WTC11 (cell line): ENCODE measurements around the gene P3H2. TPM values are rescaled to one million over a fixed set of nuclear protein-coding genes. Genes with fewer than 3 reads are reported as not detected.

Source experiments
- ATAC-seq: fragments of 200-7000 bp; cut with Tn5 transposase; 2 replicates; pipeline ENCODE4 v1.10.0; 2021; ENCODE audit warnings: mild to moderate bottlenecking, moderate library complexity
- CTCF ChIA-PET: fragments of 300-600 bp; sonication (Branson Sonifier 250); formaldehyde crosslinking; loops from one replicate; lab custom pipeline; 2021; ENCODE audit warnings: antibody characterized with exemption; lab: Charles Lee
- POLR2A ChIA-PET: fragments of 350-600 bp; sonication (Branson Sonifier 250); formaldehyde crosslinking; loops from one replicate; lab custom pipeline; 2021; ENCODE audit warnings: antibody characterized with exemption; lab: Charles Lee
- DNase-seq: peaks from one replicate; pipeline ENCODE4 v3.0.0; 2021; ENCODE audit warnings: low spot score
- H3K27ac Mint-ChIP-seq: 2 replicates; pipeline ENCODE4 v1.8.0; 2021; ENCODE audit warnings: mixed read lengths
- H3K27me3 Mint-ChIP-seq: 2 replicates; pipeline ENCODE4 v1.8.0; 2021; ENCODE audit warnings: low read depth, mild to moderate bottlenecking, moderate library complexity, mixed read lengths
- H3K36me3 Mint-ChIP-seq: 2 replicates; pipeline ENCODE4 v1.8.0; 2021; ENCODE audit warnings: mixed read lengths
- H3K4me1 Mint-ChIP-seq: 2 replicates; pipeline ENCODE4 v1.8.0; 2022; ENCODE audit warnings: mixed read lengths
- H3K4me3 Mint-ChIP-seq: 2 replicates; pipeline ENCODE4 v1.8.0; 2021; ENCODE audit warnings: mild to moderate bottlenecking, moderate library complexity, mixed read lengths
- H3K9me3 Mint-ChIP-seq: 2 replicates; pipeline ENCODE4 v1.8.0; 2021; ENCODE audit warnings: mixed read lengths
- CREB1 ChIP-seq: sonication (generic); formaldehyde crosslinking; IDR thresholded peaks from 2 replicates; pipeline ENCODE4 v1.8.0; 2023; ENCODE audit warnings: mild to moderate bottlenecking, missing genetic modification reagents
- FOXP1 ChIP-seq: sonication (generic); formaldehyde crosslinking; IDR thresholded peaks from 2 replicates; pipeline ENCODE4 v1.8.0; 2022; ENCODE audit warnings: missing genetic modification reagents, mild to moderate bottlenecking, moderate library complexity, borderline replicate concordance
- IRF2 ChIP-seq: sonication (generic); formaldehyde crosslinking; IDR thresholded peaks from 2 replicates; pipeline ENCODE4 v1.8.0; 2022; ENCODE audit warnings: low read depth, missing genetic modification reagents, borderline replicate concordance
- MXD4 ChIP-seq: fragments of 250-450 bp; sonication (Bioruptor Pico); IDR thresholded peaks from 2 replicates; pipeline ENCODE4 v1.8.0; 2021; ENCODE audit warnings: mild to moderate bottlenecking, moderate library complexity, borderline replicate concordance
- PRRX2 ChIP-seq: fragments of 250-450 bp; sonication (Bioruptor Pico); IDR thresholded peaks from 2 replicates; pipeline ENCODE4 v1.8.0; 2021; ENCODE audit warnings: mild to moderate bottlenecking
- TEAD1 ChIP-seq: sonication (generic); formaldehyde crosslinking; IDR thresholded peaks from 2 replicates; pipeline ENCODE4 v1.8.0; 2022; ENCODE audit warnings: mild to moderate bottlenecking, missing genetic modification reagents
- ZBTB21 ChIP-seq: sonication (generic); formaldehyde crosslinking; IDR thresholded peaks from 2 replicates; pipeline ENCODE4 v1.8.1; 2023; ENCODE audit warnings: mild to moderate bottlenecking, missing genetic modification reagents, borderline replicate concordance
- ZNF138 ChIP-seq: sonication (generic); formaldehyde crosslinking; conservative IDR thresholded peaks from 2 replicates; pipeline ENCODE4 v1.8.1; 2022; ENCODE audit warnings: mild to moderate bottlenecking, moderate library complexity, missing genetic modification reagents
- ZNF219 ChIP-seq: sonication (generic); formaldehyde crosslinking; IDR thresholded peaks from 2 replicates; pipeline ENCODE4 v1.8.0; 2023; ENCODE audit warnings: missing genetic modification reagents, mild to moderate bottlenecking, borderline replicate concordance
- ZNF396 ChIP-seq: fragments of 250-450 bp; sonication (Bioruptor Pico); IDR thresholded peaks from 2 replicates; pipeline ENCODE4 v1.8.0; 2021; ENCODE audit warnings: mild to moderate bottlenecking, moderate library complexity, borderline replicate concordance
- total RNA-seq: library from RNA; stranded (reverse); gene quantifications from 3 replicates; pipeline ENCODE4 v1.2.3, GENCODE V29; 2021
- TF ChIP-seq, protein P1 (sequence below): sonication (generic); formaldehyde crosslinking; IDR thresholded peaks from 2 replicates; pipeline ENCODE4 v1.8.1; 2023; ENCODE audit warnings: mild to moderate bottlenecking, moderate library complexity, missing genetic modification reagents
- TF ChIP-seq, protein P2 (sequence below): sonication (generic); formaldehyde crosslinking; IDR thresholded peaks from 2 replicates; pipeline ENCODE4 v1.8.1; 2022; ENCODE audit warnings: low read depth, missing genetic modification reagents, borderline replicate concordance
- TF ChIP-seq, protein P3 (sequence below): sonication (generic); formaldehyde crosslinking; IDR thresholded peaks from 2 replicates; pipeline ENCODE4 v1.8.1; 2022; ENCODE audit warnings: low read depth, mild to moderate bottlenecking, moderate library complexity, missing genetic modification reagents, borderline replicate concordance
- TF ChIP-seq, protein P4 (sequence below): sonication (generic); formaldehyde crosslinking; IDR thresholded peaks from 2 replicates; pipeline ENCODE4 v1.8.1; 2023; ENCODE audit warnings: mild to moderate bottlenecking, missing genetic modification reagents, borderline replicate concordance
- TF ChIP-seq, protein P5 (sequence below): sonication (generic); formaldehyde crosslinking; IDR thresholded peaks from 2 replicates; pipeline ENCODE4 v1.8.1; 2023; ENCODE audit warnings: mild to moderate bottlenecking, missing genetic modification reagents, moderate library complexity
- TF ChIP-seq, protein P6 (sequence below): sonication (generic); formaldehyde crosslinking; IDR thresholded peaks from 2 replicates; pipeline ENCODE4 v1.8.0; 2022; ENCODE audit warnings: missing genetic modification reagents

Gene P3H2
- total RNA-seq, 1 experiment from 2014 or later = 29.4 TPM

DNA sequence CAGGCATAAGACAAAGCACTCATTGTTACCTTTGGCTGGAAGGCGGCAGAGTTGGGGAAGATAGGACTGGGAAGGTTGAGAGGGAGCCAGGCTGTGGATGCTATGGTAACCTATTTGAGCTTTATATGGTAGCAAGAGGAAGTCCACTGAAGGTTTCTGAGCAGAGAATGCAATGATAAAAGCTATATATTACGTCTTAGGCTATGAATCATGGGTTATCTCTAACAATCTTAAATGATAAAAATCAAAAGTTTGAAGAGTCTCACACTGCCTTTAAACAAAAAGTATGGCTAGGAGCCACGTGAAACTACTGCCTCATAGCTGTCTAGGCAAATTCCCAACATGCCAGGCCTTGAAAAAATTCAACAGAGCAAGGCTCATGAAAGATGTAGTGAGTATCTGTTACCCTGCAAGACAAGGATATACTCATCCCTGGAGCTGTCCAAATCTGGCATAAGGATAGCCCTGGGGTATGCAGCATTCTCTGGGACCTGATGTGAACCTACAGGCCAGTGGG, 4.1 kb downstream of the P3H2 start:
- CTCF ChIA-PET = interaction anchor here (0.5 to 1.3 kb wide), 3 partner anchors 83 to 450 kb away, joined by 4 to 6 read pairs (median 4); no protein-coding TSS in a partner anchor
- H3K4me1 Mint-ChIP-seq = peaks cover 54% of the 10 kb centered on the region

DNA sequence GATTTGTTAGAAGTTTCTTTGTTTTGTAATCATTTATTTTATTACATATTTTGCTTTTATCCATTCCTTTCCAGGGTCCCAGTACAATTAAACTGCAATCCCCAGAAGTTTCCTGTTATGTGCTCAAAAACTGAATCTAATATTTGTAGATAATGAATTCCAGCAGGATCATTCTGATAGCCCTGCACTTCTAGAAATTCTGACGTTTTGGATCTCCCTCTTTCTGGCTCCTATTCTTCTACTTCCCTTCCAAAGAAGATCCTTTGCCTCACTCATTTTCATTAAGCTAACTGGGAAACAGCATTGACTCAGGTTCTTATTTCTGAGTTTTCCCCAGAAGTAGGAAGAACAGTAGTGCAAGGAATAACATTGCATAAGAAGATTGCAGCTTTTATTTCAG, 9.9 kb downstream of the P3H2 start:
- Mint-ChIP-seq H3K9me3 (no peaks in the 10 kb centered on the region), H3K27ac (no peak overlapping the region; the same call in 1 of the 2 replicates), H3K27me3 (no peaks in the 10 kb centered on the region)

More for the DNA sequence above, 4.1 kb downstream of the P3H2 start:
- POLR2A ChIA-PET = interaction anchor here (0.6 kb wide), 1 partner anchor 156 kb away, joined by 3 read pairs; no protein-coding TSS in a partner anchor
- TF ChIP-seq IRF2 (CRISPR knock-in tag) (no peak), TEAD1 (no peak), ZNF396 (CRISPR knock-in tag) (no peak), FOXP1 (CRISPR knock-in tag) (no peak)
- TF ChIP-seq, protein P1, sequence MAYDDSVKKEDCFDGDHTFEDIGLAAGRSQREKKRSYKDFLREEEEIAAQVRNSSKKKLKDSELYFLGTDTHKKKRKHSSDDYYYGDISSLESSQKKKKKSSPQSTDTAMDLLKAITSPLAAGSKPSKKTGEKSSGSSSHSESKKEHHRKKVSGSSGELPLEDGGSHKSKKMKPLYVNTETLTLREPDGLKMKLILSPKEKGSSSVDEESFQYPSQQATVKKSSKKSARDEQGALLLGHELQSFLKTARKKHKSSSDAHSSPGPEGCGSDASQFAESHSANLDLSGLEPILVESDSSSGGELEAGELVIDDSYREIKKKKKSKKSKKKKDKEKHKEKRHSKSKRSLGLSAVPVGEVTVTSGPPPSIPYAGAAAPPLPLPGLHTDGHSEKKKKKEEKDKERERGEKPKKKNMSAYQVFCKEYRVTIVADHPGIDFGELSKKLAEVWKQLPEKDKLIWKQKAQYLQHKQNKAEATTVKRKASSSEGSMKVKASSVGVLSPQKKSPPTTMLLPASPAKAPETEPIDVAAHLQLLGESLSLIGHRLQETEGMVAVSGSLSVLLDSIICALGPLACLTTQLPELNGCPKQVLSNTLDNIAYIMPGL (CRISPR knock-in tag) = no peak
- Mint-ChIP-seq H3K9me3 (no peaks in the 10 kb centered on the region), H3K27ac (peak overlapping the region; percentile 5; the same call in 1 of the 2 replicates), H3K27me3 (peaks cover 23% of the 10 kb centered on the region), H3K36me3 (peaks cover 18% of the 10 kb centered on the region), H3K4me3 (no peak overlapping the region)
- ATAC-seq = no peak
- no peak for DNase-seq

DNA sequence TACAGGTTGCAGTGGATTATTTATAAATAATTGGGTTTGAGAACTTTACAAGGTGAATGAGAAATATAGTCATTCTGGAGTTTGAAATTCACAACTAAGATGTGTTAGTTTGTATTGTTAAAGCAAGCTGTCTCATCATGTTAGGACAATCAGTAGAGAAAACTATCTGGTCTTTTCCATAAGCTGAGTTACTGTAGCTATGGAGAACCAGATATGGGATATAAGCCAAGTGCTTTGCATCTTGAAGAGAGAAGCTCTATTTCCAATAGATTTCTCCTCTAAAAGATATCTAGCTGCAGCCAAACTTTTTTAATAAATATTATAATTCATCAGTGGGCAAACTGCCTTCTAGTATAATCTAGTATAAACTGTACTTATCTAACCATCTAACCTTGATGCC, 11.3 kb downstream of the P3H2 start:
- Mint-ChIP-seq H3K27ac (no peak overlapping the region), H3K4me1 (peaks cover 13% of the 10 kb centered on the region), H3K9me3 (no peaks in the 10 kb centered on the region), H3K36me3 (peaks cover 9% of the 10 kb centered on the region), H3K4me3 (no peak overlapping the region), H3K27me3 (no peaks in the 10 kb centered on the region)
- ChIA-PET POLR2A (interaction anchor here (0.6 to 0.7 kb wide), 2 partner anchors 85 to 98 kb away, joined by 6 to 8 read pairs; no protein-coding TSS in a partner anchor), CTCF (interaction anchor here (1.3 to 2.0 kb wide), 3 partner anchors 10 to 148 kb away, joined by 3 to 7 read pairs (median 6); no protein-coding TSS in a partner anchor)
- DNase-seq (no peak), ATAC-seq (no peak)
- TF ChIP-seq, protein P2, sequence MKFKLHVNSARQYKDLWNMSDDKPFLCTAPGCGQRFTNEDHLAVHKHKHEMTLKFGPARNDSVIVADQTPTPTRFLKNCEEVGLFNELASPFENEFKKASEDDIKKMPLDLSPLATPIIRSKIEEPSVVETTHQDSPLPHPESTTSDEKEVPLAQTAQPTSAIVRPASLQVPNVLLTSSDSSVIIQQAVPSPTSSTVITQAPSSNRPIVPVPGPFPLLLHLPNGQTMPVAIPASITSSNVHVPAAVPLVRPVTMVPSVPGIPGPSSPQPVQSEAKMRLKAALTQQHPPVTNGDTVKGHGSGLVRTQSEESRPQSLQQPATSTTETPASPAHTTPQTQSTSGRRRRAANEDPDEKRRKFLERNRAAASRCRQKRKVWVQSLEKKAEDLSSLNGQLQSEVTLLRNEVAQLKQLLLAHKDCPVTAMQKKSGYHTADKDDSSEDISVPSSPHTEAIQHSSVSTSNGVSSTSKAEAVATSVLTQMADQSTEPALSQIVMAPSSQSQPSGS (CRISPR knock-in tag) = no peak
- TF ChIP-seq, protein P3, sequence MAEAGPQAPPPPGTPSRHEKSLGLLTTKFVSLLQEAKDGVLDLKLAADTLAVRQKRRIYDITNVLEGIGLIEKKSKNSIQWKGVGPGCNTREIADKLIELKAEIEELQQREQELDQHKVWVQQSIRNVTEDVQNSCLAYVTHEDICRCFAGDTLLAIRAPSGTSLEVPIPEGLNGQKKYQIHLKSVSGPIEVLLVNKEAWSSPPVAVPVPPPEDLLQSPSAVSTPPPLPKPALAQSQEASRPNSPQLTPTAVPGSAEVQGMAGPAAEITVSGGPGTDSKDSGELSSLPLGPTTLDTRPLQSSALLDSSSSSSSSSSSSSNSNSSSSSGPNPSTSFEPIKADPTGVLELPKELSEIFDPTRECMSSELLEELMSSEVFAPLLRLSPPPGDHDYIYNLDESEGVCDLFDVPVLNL (CRISPR knock-in tag) = no peak
- TF ChIP-seq, protein P4, sequence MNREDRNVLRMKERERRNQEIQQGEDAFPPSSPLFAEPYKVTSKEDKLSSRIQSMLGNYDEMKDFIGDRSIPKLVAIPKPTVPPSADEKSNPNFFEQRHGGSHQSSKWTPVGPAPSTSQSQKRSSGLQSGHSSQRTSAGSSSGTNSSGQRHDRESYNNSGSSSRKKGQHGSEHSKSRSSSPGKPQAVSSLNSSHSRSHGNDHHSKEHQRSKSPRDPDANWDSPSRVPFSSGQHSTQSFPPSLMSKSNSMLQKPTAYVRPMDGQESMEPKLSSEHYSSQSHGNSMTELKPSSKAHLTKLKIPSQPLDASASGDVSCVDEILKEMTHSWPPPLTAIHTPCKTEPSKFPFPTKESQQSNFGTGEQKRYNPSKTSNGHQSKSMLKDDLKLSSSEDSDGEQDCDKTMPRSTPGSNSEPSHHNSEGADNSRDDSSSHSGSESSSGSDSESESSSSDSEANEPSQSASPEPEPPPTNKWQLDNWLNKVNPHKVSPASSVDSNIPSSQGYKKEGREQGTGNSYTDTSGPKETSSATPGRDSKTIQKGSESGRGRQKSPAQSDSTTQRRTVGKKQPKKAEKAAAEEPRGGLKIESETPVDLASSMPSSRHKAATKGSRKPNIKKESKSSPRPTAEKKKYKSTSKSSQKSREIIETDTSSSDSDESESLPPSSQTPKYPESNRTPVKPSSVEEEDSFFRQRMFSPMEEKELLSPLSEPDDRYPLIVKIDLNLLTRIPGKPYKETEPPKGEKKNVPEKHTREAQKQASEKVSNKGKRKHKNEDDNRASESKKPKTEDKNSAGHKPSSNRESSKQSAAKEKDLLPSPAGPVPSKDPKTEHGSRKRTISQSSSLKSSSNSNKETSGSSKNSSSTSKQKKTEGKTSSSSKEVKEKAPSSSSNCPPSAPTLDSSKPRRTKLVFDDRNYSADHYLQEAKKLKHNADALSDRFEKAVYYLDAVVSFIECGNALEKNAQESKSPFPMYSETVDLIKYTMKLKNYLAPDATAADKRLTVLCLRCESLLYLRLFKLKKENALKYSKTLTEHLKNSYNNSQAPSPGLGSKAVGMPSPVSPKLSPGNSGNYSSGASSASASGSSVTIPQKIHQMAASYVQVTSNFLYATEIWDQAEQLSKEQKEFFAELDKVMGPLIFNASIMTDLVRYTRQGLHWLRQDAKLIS (CRISPR knock-in tag) = no peak
- TF ChIP-seq CREB1 (CRISPR knock-in tag) = no peak
- TF ChIP-seq ZBTB21 (CRISPR knock-in tag) = no peak
- TF ChIP-seq, protein P5, sequence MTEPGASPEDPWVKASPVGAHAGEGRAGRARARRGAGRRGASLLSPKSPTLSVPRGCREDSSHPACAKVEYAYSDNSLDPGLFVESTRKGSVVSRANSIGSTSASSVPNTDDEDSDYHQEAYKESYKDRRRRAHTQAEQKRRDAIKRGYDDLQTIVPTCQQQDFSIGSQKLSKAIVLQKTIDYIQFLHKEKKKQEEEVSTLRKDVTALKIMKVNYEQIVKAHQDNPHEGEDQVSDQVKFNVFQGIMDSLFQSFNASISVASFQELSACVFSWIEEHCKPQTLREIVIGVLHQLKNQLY (CRISPR knock-in tag) = no peak
- TF ChIP-seq MXD4 = no peak
- TF ChIP-seq, protein P1 (CRISPR knock-in tag) = no peak
- TF ChIP-seq, protein P6, sequence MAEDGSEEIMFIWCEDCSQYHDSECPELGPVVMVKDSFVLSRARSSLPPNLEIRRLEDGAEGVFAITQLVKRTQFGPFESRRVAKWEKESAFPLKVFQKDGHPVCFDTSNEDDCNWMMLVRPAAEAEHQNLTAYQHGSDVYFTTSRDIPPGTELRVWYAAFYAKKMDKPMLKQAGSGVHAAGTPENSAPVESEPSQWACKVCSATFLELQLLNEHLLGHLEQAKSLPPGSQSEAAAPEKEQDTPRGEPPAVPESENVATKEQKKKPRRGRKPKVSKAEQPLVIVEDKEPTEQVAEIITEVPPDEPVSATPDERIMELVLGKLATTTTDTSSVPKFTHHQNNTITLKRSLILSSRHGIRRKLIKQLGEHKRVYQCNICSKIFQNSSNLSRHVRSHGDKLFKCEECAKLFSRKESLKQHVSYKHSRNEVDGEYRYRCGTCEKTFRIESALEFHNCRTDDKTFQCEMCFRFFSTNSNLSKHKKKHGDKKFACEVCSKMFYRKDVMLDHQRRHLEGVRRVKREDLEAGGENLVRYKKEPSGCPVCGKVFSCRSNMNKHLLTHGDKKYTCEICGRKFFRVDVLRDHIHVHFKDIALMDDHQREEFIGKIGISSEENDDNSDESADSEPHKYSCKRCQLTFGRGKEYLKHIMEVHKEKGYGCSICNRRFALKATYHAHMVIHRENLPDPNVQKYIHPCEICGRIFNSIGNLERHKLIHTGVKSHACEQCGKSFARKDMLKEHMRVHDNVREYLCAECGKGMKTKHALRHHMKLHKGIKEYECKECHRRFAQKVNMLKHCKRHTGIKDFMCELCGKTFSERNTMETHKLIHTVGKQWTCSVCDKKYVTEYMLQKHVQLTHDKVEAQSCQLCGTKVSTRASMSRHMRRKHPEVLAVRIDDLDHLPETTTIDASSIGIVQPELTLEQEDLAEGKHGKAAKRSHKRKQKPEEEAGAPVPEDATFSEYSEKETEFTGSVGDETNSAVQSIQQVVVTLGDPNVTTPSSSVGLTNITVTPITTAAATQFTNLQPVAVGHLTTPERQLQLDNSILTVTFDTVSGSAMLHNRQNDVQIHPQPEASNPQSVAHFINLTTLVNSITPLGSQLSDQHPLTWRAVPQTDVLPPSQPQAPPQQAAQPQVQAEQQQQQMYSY (CRISPR knock-in tag) = no peak
- no peak for TF ChIP-seq ZNF219 (CRISPR knock-in tag)

More for the DNA sequence above, 9.9 kb downstream of the P3H2 start:
- Mint-ChIP-seq H3K4me3 (no peak overlapping the region), H3K36me3 (peaks cover 12% of the 10 kb centered on the region), H3K4me1 (peaks cover 22% of the 10 kb centered on the region)
- ChIA-PET CTCF (interaction anchor here (0.9 to 1.8 kb wide), 3 partner anchors 11 to 149 kb away, joined by 3 to 4 read pairs (median 3); no protein-coding TSS in a partner anchor), POLR2A (no interaction called here)
- ATAC-seq = no peak
- TF ChIP-seq ZNF138 (no peak), PRRX2 (CRISPR knock-in tag) (no peak)
- no peak for DNase-seq
